Stimulated activated CD4-positive, alpha-beta T cell treated with anti-CD3 and anti-CD28 coated beads, TNF-alpha, amount 100 ng/mL, for 24 hours (primary cell): ENCODE data around the gene PHOX2A.
"Not testable (repeated sequence)": the region's sequence is repeated elsewhere in the genome, so short reads cannot be mapped to it uniquely, and the experiment has no call there.

Experiments used
- DNase-seq, 3 experiments: peaks; one replicate each; pipeline ENCODE4 v3.0.0-alpha.2; 2020; ENCODE audit warnings: low read depth in 3 of 3

PHOX2A gene

GRCh38 chr11:72222106-72222891 is 21.7 kb downstream of the PHOX2A start:
- DNase-seq, result no peak

DNA sequence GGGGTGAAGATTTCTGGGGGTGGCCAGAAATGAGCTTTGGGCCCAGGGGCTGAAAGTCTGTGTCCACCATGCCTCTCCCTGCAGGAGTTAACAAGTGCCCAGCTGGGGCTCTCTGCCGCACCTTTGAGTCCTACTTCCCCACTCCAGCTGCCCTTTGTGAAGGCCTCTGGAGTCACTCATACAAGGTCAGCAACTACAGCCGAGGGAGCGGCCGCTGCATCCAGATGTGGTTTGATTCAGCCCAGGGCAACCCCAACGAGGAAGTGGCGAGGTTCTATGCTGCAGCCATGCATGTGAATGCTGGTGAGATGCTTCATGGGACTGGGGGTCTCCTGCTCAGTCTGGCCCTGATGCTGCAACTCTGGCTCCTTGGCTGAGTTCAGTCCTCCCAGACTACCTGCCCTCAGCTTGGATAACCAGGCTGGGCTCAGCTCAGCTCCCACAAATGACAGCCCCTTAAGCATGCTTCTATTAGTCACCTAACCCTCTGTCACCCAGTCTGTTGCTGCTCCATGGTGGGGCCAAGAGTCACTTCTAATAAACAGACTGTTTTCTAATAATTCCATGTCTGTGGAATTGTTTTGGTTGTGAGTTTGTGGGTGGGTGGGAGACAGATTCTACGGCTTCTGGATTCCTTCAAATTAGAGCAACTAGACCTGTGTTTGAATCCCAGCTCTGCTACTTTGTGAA is 22.4 kb downstream of the PHOX2A start:
- DNase-seq, result no peak

GRCh38 chr11:72220696-72221363 is 23.1 kb downstream of the PHOX2A start:
- no peak for DNase-seq

DNA sequence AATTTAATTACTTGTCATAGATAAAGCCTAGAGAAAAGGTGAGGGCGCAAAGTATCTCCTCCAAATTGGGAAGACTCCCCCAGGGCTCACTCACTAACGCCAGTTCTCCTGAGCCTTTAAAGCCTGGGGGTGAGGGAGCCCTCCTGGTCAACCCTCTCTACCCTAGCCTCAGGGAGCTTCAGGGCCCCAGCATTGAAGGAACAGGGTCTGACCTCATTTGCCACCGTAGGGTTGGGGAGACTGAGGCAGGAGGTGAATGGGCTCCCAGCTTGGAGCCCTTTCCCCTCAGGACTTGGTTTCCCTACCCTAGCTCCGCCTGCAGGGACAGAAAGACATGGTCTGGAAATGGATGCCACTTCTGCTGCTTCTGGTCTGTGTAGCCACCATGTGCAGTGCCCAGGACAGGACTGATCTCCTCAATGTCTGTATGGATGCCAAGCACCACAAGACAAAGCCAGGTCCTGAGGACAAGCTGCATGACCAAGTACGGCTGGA is 25.7 kb downstream of the PHOX2A start:
- DNase-seq, result no peak

DNA sequence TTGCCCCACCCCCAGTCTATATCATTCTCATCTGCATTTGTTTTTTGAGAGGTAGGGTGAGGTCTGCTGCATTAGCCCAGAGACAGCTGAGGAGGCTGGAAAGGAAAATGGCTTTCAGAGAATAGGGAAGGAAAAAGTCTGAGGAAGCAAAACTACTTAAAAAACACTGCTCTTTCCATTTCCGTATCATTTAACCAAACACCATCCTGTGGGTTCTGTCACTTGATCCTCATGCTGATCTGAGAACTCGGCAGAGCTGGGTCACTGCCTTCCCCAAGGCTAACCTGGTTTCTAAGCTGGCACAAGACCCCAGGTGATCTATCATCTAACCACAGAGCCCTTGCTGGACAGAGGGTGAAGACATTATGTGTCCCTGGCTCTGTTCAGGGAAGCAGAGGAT is 26.1 kb downstream of the PHOX2A start:
- no peak for DNase-seq

DNA sequence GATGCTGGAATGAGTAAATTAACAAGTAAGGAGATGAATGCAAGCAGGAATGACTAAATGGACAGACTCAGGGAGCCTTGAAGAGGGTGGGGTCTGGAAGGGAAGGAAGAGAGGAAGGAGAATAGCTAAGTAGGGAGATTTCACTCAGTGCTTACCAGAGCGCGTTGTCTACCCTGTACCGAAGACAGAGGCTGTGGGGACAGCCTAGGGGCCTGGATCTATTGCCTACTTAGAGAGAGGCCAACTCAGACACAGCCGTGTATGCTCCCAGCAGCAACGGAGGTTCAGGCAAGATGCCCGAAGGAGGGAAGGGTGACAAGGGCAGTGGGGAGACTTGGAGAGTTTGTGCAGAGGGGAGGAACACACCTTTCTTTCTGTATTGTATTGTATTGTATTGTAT is 27.3 kb downstream of the PHOX2A start, which contains the start of gene FOLR2:
Gene FOLR2, plus strand, starts transcription at position 157 of the 400 bp plus-strand sequence. CDS start 1,791 bp downstream, outside the sequence.
- no peak for DNase-seq

DNA sequence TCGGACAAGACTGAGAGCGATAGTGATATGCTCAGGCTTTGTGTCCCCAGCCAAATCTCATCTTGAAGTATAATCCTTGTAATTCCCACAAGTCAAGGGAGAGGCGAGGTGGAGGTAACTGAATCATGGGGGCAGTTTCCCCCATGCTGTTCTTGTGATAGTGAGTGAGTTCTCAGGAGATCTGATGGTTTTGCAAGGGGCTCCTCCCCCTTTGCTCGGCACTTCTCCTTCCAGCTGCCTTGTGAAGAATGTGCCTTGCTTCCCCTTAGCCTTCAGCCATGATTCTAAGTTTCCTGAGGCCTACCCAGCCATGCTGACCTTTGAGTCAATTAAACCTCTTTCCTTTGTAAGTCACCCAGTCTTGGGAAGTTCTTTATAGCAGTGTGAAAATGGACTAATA is 34.9 kb downstream of the PHOX2A start:
- no peak for DNase-seq

- DNase-seq, result no peak
Observed at GRCh38 chr11:72208281-72208680, 35.7 kb downstream of the PHOX2A start.

DNA sequence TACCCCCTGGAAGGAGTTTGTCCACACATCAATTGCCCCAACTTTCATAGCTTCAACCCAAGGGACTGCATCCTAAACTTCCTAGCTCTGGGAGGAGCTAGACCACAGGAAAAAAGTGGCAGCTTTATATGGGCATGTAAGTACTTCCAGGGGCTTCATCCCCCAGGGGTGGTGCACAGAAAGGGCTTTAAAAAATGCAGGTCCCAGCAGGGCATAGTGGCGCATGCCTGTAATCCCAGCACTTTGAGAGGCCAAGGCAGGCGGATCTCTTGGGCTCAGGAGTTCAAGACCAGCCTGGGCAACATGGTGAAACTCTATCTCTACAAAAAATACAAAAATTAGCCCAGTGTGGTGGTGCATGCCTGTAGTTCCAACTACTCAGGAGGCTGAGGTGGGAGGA is 37.2 kb downstream of the PHOX2A start:
- DNase-seq, result not testable (repeated sequence)

- no peak for DNase-seq
Observed at GRCh38 chr11:72204886-72205285, 39.1 kb downstream of the PHOX2A start.

DNA sequence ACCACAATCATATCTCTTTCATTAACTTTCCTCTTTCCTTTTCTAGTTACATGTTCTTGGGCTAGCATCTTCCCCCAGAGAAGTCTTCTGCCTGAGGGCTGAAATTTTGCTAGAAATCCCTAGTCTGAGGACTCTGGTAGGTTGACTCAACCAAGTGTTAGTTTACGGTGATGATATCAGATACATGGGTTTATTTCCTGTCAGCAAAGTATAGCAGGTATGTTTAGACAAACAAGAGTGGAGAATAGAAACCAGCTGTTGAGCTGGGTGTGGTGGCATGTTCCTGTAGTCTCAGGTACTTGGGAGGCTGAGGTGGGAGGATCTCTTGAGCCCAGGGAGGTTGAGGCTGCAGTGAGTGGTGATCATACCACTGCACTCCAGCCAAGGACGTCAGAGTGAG is 40.8 kb downstream of the PHOX2A start:
- no peak for DNase-seq

DNA sequence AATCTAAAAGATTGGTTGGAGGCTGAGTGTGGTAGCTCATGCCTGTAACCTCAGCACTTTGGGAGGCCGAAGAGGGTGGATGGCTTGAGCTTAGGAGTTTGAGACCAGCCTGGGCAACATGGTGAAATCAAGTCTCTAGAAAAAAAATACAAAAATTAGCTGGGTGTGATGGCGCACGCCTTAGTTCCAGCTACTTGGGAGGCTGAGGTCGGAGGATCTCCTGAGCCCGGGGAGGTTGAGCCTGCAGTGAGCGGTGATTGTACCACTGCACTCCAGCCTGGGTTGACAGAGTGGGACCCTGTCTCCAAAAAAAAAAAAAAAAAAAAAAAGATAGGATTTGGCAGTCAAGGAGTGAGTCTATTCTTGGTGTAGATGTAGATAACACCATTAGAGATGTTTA is 41.4 kb downstream of the PHOX2A start:
- DNase-seq, result no peak

- DNase-seq, result not testable (repeated sequence)
Observed at GRCh38 chr11:72201445-72201844, 42.5 kb downstream of the PHOX2A start.

DNA sequence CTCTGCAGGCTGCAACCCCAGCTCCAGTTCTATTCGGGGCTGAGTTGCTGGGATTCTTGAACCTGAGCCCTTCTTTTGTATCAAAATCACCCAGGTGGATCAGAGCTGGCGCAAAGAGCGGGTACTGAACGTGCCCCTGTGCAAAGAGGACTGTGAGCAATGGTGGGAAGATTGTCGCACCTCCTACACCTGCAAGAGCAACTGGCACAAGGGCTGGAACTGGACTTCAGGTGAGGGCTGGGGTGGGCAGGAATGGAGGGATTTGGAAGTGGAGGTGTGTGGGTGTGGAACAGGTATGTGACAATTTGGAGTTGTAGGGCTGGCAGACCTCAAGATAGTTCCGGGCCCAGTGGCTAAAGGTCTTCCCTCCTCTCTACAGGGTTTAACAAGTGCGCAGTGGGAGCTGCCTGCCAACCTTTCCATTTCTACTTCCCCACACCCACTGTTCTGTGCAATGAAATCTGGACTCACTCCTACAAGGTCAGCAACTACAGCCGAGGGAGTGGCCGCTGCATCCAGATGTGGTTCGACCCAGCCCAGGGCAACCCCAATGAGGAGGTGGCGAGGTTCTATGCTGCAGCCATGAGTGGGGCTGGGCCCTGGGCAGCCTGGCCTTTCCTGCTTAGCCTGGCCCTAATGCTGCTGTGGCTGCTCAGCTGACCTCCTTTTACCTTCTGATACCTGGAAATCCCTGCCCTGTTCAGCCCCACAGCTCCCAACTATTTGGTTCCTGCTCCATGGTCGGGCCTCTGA is 48.3 kb downstream of the PHOX2A start:
- no peak for DNase-seq

- DNase-seq, result no peak
Observed at GRCh38 chr11:72191961-72192381, 52.0 kb downstream of the PHOX2A start, which contains the start of gene FOLR1. TSS of gene FOLR1 (plus strand) at chr11:72192140. CDS start at chr11:72192174, 34 bp downstream.

DNA sequence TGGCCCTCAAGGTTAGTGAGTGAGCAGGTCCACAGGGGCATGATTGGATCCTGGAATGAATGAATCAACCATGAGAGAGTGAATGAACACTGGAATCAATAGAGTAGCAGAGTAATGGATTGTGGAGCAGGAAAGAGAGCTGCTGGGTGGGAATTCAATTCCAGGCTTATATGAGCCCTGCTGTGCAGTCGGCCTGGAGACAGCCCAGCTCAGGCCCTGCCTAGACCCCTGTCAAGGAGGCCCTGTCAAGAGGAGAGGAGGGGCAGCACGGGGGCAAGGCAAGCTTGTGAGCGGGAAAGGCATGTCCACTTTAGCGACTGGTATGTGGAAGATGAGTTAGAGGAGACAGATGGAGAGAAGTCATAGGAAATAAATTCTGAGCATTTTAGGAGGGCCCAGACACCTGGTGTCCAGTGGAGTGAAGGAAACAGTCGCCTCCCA is 53.3 kb downstream of the PHOX2A start:
- no peak for DNase-seq

GRCh38 chr11:72189455-72190250 is 54.3 kb downstream of the PHOX2A start:
- no peak for DNase-seq
